ENCODE measurements around the gene PDE8B. TPM values are rescaled to one million over a fixed set of nuclear protein-coding genes. Genes with fewer than 3 reads are reported as not detected.

The PDE8B gene
- total and polyA plus RNA-seq, 2 donors (not counting 1 experiment from before 2014, with no cell fraction given): 0.07 TPM; not detected in 1

DNA sequence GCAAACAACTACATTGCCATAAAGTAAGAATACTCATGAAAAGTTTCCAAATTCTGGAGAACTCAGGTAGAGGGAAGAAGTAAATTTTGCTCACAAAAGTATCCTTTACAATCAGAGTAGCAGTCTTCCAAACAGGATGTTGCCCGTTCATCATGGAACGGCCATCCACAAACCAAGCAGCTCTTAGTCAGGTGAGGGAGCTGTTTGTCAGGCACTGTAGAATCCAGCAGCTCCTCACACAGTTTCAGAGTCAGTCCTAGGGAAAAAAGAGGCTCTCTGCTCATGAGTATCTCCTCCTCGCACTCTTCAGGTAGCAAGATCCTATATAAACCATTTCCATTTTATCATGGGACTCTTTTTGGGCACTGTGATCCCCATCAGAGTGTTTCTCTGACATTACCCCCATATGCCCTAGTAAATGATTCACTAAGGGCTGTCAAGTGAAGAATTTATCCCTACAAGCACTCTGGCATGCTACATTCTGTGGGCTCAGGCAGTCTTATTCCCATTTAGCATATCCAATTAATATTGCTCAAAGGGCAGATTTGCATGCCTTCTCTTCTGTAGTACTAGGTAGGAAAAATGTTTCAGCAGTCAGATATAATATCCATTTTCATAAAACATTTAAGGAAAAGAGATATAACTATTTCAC lies 183.7 kb downstream of the PDE8B start:
- H4K20me1 ChIP-seq (ENCODE audit: control insufficient read depth, insufficient read depth, low read length, poor library complexity, severe bottlenecking): no peaks in the 10 kb centered on the region
- Mint-ChIP-seq H3K27ac (no peak overlapping the region), H3K4me1 (no peaks in the 10 kb centered on the region), H3K27me3 (no peaks in the 10 kb centered on the region), H3K4me3 (no peak overlapping the region), H3K9me3 (ENCODE audit: insufficient read depth) (no peaks in the 10 kb centered on the region)
- H3K4me1 ChIP-seq (ENCODE audit: control insufficient read depth in 2 of 2, insufficient read depth in 2 of 2, low read length in 2 of 2): no peaks in the 10 kb centered on the region
- no peaks in the 10 kb centered on the region for H3K27me3 ChIP-seq (replicated peaks in 1 of 4; ENCODE audit: control extremely low read depth in 1 of 4, control insufficient read depth in 3 of 4, insufficient read depth in 4 of 4, low read length in 3 of 4)
- CTCF ChIA-PET: no interaction called here
- intact Hi-C loops (cut with micrococcal nuclease): no loop called here
- H3K36me3 ChIP-seq (replicated peaks in 1 of 2; ENCODE audit: control extremely low read depth in 1 of 2, control insufficient read depth in 1 of 2, extremely low read depth in 1 of 2, insufficient read depth in 2 of 2, low read length in 1 of 2): no peaks in the 10 kb centered on the region
- no peak overlapping the region for H3K27ac ChIP-seq (ENCODE audit: low read length in 2 of 2)
- 91% methylated on average over 3 of the region's 3 CpGs for WGBS (ENCODE audit: insufficient coverage)
- no peak overlapping the region for H2AFZ ChIP-seq (ENCODE audit: insufficient read depth, low read depth, low read length, poor library complexity, severe bottlenecking)
- TF ChIP-seq EZH2 (IDR thresholded peaks at IDR 0.05; ENCODE audit: borderline replicate concordance, insufficient read depth, low read depth, low read length, poor library complexity, severe bottlenecking): no peak
- no peak for TF ChIP-seq CTCF (IDR thresholded peaks at IDR 0.05)
- DNase-seq (no peak), ATAC-seq (ENCODE audit: low read depth) (no peak)
- POLR2A ChIA-PET: no interaction called here
- H3K9ac ChIP-seq (ENCODE audit: low read length): no peak overlapping the region
- H3K4me3 ChIP-seq (ENCODE audit: control extremely low read depth in 1 of 5, extremely low read depth in 1 of 5, insufficient read depth in 1 of 5, low read depth in 2 of 5, low read length in 4 of 5): no peak overlapping the region
- no peak overlapping the region for H3K4me2 ChIP-seq (replicated peaks; ENCODE audit: low read depth, low read length, poor library complexity, severe bottlenecking)
- H3K79me2 ChIP-seq (ENCODE audit: control insufficient read depth, insufficient read depth, low read length): no peaks in the 10 kb centered on the region
- no peaks in the 10 kb centered on the region for H3K9me3 ChIP-seq (ENCODE audit: control extremely low read depth in 1 of 3, control insufficient read depth in 2 of 3, insufficient read depth in 1 of 3, low read length in 2 of 3)

GRCh38 chr5:77396017-77396416 lies 185.5 kb downstream of the PDE8B start:
- ChIA-PET CTCF (no interaction called here), POLR2A (no interaction called here)
- H3K9ac ChIP-seq (ENCODE audit: low read length): no peak overlapping the region
- no peaks in the 10 kb centered on the region for H3K79me2 ChIP-seq (ENCODE audit: control insufficient read depth, insufficient read depth, low read length)
- H3K4me2 ChIP-seq (replicated peaks; ENCODE audit: low read depth, low read length, poor library complexity, severe bottlenecking): no peak overlapping the region
- no peak overlapping the region for H3K27ac Mint-ChIP-seq
- no peaks in the 10 kb centered on the region for H3K4me1 ChIP-seq (ENCODE audit: control insufficient read depth in 2 of 2, insufficient read depth in 2 of 2, low read length in 2 of 2)
- no peak overlapping the region for H3K4me3 Mint-ChIP-seq
- ATAC-seq (ENCODE audit: low read depth) (no peak), DNase-seq (no peak)
- H2AFZ ChIP-seq (ENCODE audit: insufficient read depth, low read depth, low read length, poor library complexity, severe bottlenecking): no peak overlapping the region
- H3K27me3 Mint-ChIP-seq: no peaks in the 10 kb centered on the region
- WGBS (ENCODE audit: insufficient coverage): 83% methylated on average over 1 of the region's 1 CpG
- no peaks in the 10 kb centered on the region for H3K9me3 Mint-ChIP-seq (ENCODE audit: insufficient read depth)
- no peaks in the 10 kb centered on the region for H3K9me3 ChIP-seq (ENCODE audit: control extremely low read depth in 1 of 3, control insufficient read depth in 2 of 3, insufficient read depth in 1 of 3, low read length in 2 of 3)
- H3K27me3 ChIP-seq (replicated peaks in 1 of 4; ENCODE audit: control extremely low read depth in 1 of 4, control insufficient read depth in 3 of 4, insufficient read depth in 4 of 4, low read length in 3 of 4): no peaks in the 10 kb centered on the region
- intact Hi-C loops (cut with micrococcal nuclease): no loop called here
- H3K4me3 ChIP-seq (ENCODE audit: control extremely low read depth in 1 of 5, extremely low read depth in 1 of 5, insufficient read depth in 1 of 5, low read depth in 2 of 5, low read length in 4 of 5): no peak overlapping the region
- no peaks in the 10 kb centered on the region for H3K36me3 ChIP-seq (replicated peaks in 1 of 2; ENCODE audit: control extremely low read depth in 1 of 2, control insufficient read depth in 1 of 2, extremely low read depth in 1 of 2, insufficient read depth in 2 of 2, low read length in 1 of 2)
- TF ChIP-seq EZH2 (IDR thresholded peaks at IDR 0.05; ENCODE audit: borderline replicate concordance, insufficient read depth, low read depth, low read length, poor library complexity, severe bottlenecking) (no peak), CTCF (IDR thresholded peaks at IDR 0.05) (no peak)
- H3K27ac ChIP-seq (ENCODE audit: low read length in 2 of 2): no peak overlapping the region
- H3K4me1 Mint-ChIP-seq: no peaks in the 10 kb centered on the region
- H4K20me1 ChIP-seq (ENCODE audit: control insufficient read depth, insufficient read depth, low read length, poor library complexity, severe bottlenecking): no peaks in the 10 kb centered on the region
